Colonic mucosa (tissue), 4 donors: ENCODE measurements around the gene ZNF407. TPM values are rescaled to one million over a fixed set of nuclear protein-coding genes. Genes with fewer than 3 reads are reported as not detected.
A peak's percentile ranks its signal among the peaks of the same experiment; 100 is the strongest.

Source experiments
- DNase-seq: peaks from one replicate; pipeline ENCODE4 v3.0.0-alpha.2; 2020
- H3K27ac ChIP-seq: fragments of 200-600 bp; one replicate; pipeline ENCODE4 v1.8.0; 2021
- H3K27me3 ChIP-seq: fragments of 200-600 bp; one replicate; pipeline ENCODE4 v1.8.0; 2021
- H3K36me3 ChIP-seq: fragments of 200-600 bp; one replicate; pipeline ENCODE4 v1.8.0; 2021
- H3K4me1 ChIP-seq: fragments of 200-600 bp; one replicate; pipeline ENCODE4 v1.8.0; 2021; ENCODE audit warnings: mild to moderate bottlenecking
- H3K4me3 ChIP-seq: fragments of 200-600 bp; one replicate; pipeline ENCODE4 v1.8.0; 2021
- H3K9ac ChIP-seq, 2 donors: one replicate each; pipeline ENCODE4 v1.7.0; 2013; ENCODE audit warnings: control low read depth in 2 of 2, low read depth in 2 of 2, low read length in 2 of 2
- H3K9me3 ChIP-seq: fragments of 200-600 bp; one replicate; pipeline ENCODE4 v1.8.0; 2021
- CTCF ChIP-seq: fragments of 200-600 bp; IDR thresholded peaks from one replicate; pipeline ENCODE4 v1.8.0; 2022; ENCODE audit warnings: antibody characterized with exemption, mild to moderate bottlenecking
- intact Hi-C: fragments of 100-400 bp; cut with DNase I; formaldehyde crosslinking; loops from one replicate; pipeline ENCODE4 v1.14.1; 2022
- total RNA-seq, 2 donors: library from RNA; stranded (reverse); fragmentation: NEBNext Ultra II Directional in 1 of 2; extraction: Animal tissue kit (Norgen Biotek cat#: 25700) in 1 of 2; gene quantifications; one replicate each; pipeline ENCODE4 v1.2.1, GENCODE V29; 2021
- donor health status: healthy.
- donor health status: DM: no; HTN: no; CAD: no.
- donor health status: DM: no; HTN: no; CAD: no.

The ZNF407 gene
- total RNA-seq: 10 to 100 TPM in 1 of 2 donors, 1 to 10 TPM in 1; 8.1 to 13.1 TPM

GRCh38 chr18:74597662-74598349 lies at the start of gene ZNF407:
ZNF407 (plus strand) TSS chr18:74597870; CDS start chr18:74631020, 33,150 bp downstream.
- Histone ChIP-seq H3K27me3 (no peaks in the 10 kb centered on the region), H3K27ac (peak within 1 kb of the TSS; percentile 96), H3K36me3 (no peaks in the 10 kb centered on the region), H3K9me3 (no peaks in the 10 kb centered on the region), H3K4me3 (peak within 1 kb of the TSS; percentile 94), H3K4me1 (peaks cover 7% of the 10 kb centered on the region), H3K9ac (peak within 1 kb of the TSS; percentile 91 to 95)
- intact Hi-C loops: loop anchor here (5.0 kb wide), 1 partner anchor 96 kb away; no protein-coding TSS in a partner anchor
- TF ChIP-seq CTCF: no peak
- DNase-seq: peak; percentile 93

GRCh38 chr18:74549591-74550104 lies 48.0 kb upstream of the ZNF407 start:
- H3K27me3 ChIP-seq: no peaks in the 10 kb centered on the region
- H3K27ac ChIP-seq: no peak overlapping the region
- no peaks in the 10 kb centered on the region for H3K9me3 ChIP-seq
- no peak overlapping the region for H3K4me3 ChIP-seq
- H3K4me1 ChIP-seq: no peaks in the 10 kb centered on the region
- H3K36me3 ChIP-seq: no peaks in the 10 kb centered on the region
- intact Hi-C loops: loop anchor here (10.0 kb wide), 1 partner anchor 355 kb away; no protein-coding TSS in a partner anchor
- no peak for TF ChIP-seq CTCF
- H3K9ac ChIP-seq: no peak overlapping the region
- DNase-seq: no peak

GRCh38 chr18:74550886-74551285 lies 46.8 kb upstream of the ZNF407 start:
- H3K4me1 ChIP-seq: no peaks in the 10 kb centered on the region
- H3K27me3 ChIP-seq: no peaks in the 10 kb centered on the region
- no peaks in the 10 kb centered on the region for H3K36me3 ChIP-seq
- TF ChIP-seq CTCF: no peak
- intact Hi-C loops: loop anchor here (10.0 kb wide), 1 partner anchor 356 kb away; no protein-coding TSS in a partner anchor
- no peak overlapping the region for H3K9ac ChIP-seq
- H3K27ac ChIP-seq: no peak overlapping the region
- H3K9me3 ChIP-seq: no peaks in the 10 kb centered on the region
- H3K4me3 ChIP-seq: no peak overlapping the region
- no peak for DNase-seq

GRCh38 chr18:74551452-74551851 lies 46.2 kb upstream of the ZNF407 start:
- intact Hi-C loops: loop anchor here (10.0 kb wide), 1 partner anchor 357 kb away; no protein-coding TSS in a partner anchor
- TF ChIP-seq CTCF: no peak
- H3K27me3 ChIP-seq: no peaks in the 10 kb centered on the region

GRCh38 chr18:74551936-74552555 lies 45.6 kb upstream of the ZNF407 start:
- TF ChIP-seq CTCF: peak; percentile 79
- Histone ChIP-seq H3K4me1 (no peaks in the 10 kb centered on the region), H3K27ac (no peak overlapping the region), H3K4me3 (no peak overlapping the region), H3K9me3 (no peaks in the 10 kb centered on the region), H3K36me3 (no peaks in the 10 kb centered on the region), H3K9ac (no peak overlapping the region), H3K27me3 (no peaks in the 10 kb centered on the region)
- intact Hi-C loops: loop anchor here (2.0 to 10.0 kb wide), 2 partner anchors 199 to 357 kb away; no protein-coding TSS in a partner anchor
- DNase-seq: peak; percentile 90

More at GRCh38 chr18:74551452-74551851, 46.2 kb upstream of the ZNF407 start:
- no peak for DNase-seq
- Histone ChIP-seq H3K4me1 (no peaks in the 10 kb centered on the region), H3K4me3 (no peak overlapping the region), H3K36me3 (no peaks in the 10 kb centered on the region), H3K27ac (no peak overlapping the region), H3K9me3 (no peaks in the 10 kb centered on the region), H3K9ac (no peak overlapping the region)
